Neural progenitor cell (in vitro differentiated cells): ENCODE measurements around the gene NR1H4.

Experiments
- CTCF ChIP-seq: fragments of 200-600 bp; sonication (generic); IDR thresholded peaks from 2 replicates; pipeline ENCODE4 v1.5.1; 2017; ENCODE audit warnings: antibody characterized with exemption, mild to moderate bottlenecking
- EZH2phosphoT487 ChIP-seq: fragments of 200-600 bp; sonication (generic); IDR thresholded peaks from 2 replicates; pipeline ENCODE4 v1.6.1; 2017; ENCODE audit warnings: antibody characterized with exemption

GRCh38 chr12:100576331-100577036 is 102.8 kb downstream of the NR1H4 start:
- TF ChIP-seq CTCF (no peak), EZH2phosphoT487 (no peak)
